22Rv1 (cell line): ENCODE data around the gene TEK.

ENCODE experiments used
- H3K27ac ChIP-seq: fragments of 450-650 bp; 2 replicates; pipeline ENCODE4 v1.5.1; 2017
- CTCF ChIP-seq: fragments of 450-650 bp; IDR thresholded peaks from 2 replicates; pipeline ENCODE4 v1.5.1; 2017; ENCODE audit warnings: mild to moderate bottlenecking
- ZFX ChIP-seq: fragments of 450-650 bp; IDR thresholded peaks from 2 replicates; pipeline ENCODE4 v1.6.1; 2017; ENCODE audit warnings: antibody characterized with exemption, borderline replicate concordance

The TEK gene

GRCh38 chr9:27248702-27249101 lies 139.7 kb downstream of the TEK start:
- TF ChIP-seq ZFX (no peak), CTCF (no peak)
- H3K27ac ChIP-seq, result no peak overlapping the region

GRCh38 chr9:27258662-27259061 lies 149.6 kb downstream of the TEK start:
- no peak overlapping the region for H3K27ac ChIP-seq
- TF ChIP-seq ZFX (no peak), CTCF (no peak)

GRCh38 chr9:27260789-27261516 lies 151.9 kb downstream of the TEK start:
- TF ChIP-seq ZFX, result no peak
- TF ChIP-seq CTCF, result no peak

GRCh38 chr9:27261517-27262211 lies 152.6 kb downstream of the TEK start:
- TF ChIP-seq ZFX (no peak), CTCF (no peak)
- H3K27ac ChIP-seq, result no peak overlapping the region

More at GRCh38 chr9:27260789-27261516, 151.9 kb downstream of the TEK start:
- no peak overlapping the region for H3K27ac ChIP-seq

- TF ChIP-seq CTCF (no peak), ZFX (no peak)
- no peak overlapping the region for H3K27ac ChIP-seq
Observed at GRCh38 chr9:27272103-27272502, 163.1 kb downstream of the TEK start.

GRCh38 chr9:27273186-27273585 lies 164.2 kb downstream of the TEK start:
- H3K27ac ChIP-seq, result no peak overlapping the region
- TF ChIP-seq CTCF (no peak), ZFX (no peak)
